Transverse colon (tissue), 4 donors: ENCODE results near the gene CEACAM6. TPM values are rescaled to one million over a fixed set of nuclear protein-coding genes. Genes with fewer than 3 reads are reported as not detected.
"Not testable (repeated sequence)": the region's sequence is repeated elsewhere in the genome, so short reads cannot be mapped to it uniquely, and the experiment has no call there.

ENCODE experiments used
- DNase-seq: peaks from one replicate; pipeline ENCODE4 v3.0.0-alpha.2; 2019
- H3K27ac ChIP-seq, 4 donors: fragments of 200-600 bp; sonication (generic); 2 replicates each; pipeline ENCODE4 v1.5.1; 2016 to 2018; ENCODE audit warnings: inconsistent platforms in 4 of 4
- H3K27me3 ChIP-seq: fragments of 200-600 bp; sonication (generic); 2 replicates; pipeline ENCODE4 v1.5.1; 2017; ENCODE audit warnings: inconsistent platforms
- H3K36me3 ChIP-seq, 4 donors: fragments of 200-600 bp; sonication (generic); 2 replicates each; pipeline ENCODE4 v1.5.1; 2017 to 2019; ENCODE audit warnings: inconsistent platforms in 4 of 4
- H3K4me1 ChIP-seq, 4 donors: fragments of 200-600 bp; sonication (generic); 2 replicates each; pipeline ENCODE4 v1.5.1; 2017 to 2020; ENCODE audit warnings: inconsistent platforms in 4 of 4
- H3K4me3 ChIP-seq, 4 donors: fragments of 200-600 bp; sonication (generic); 1 replicate in 1 of 4; 2 replicates in 3 of 4; pipeline versions ENCODE4 v1.5.1 to v1.6.1; 2017 to 2019; ENCODE audit warnings: inconsistent platforms in 4 of 4
- H3K9me3 ChIP-seq, 2 donors: fragments of 200-600 bp; sonication (generic); 2 replicates each; pipeline ENCODE4 v1.5.1; 2017 to 2019; ENCODE audit warnings: inconsistent platforms in 2 of 2
- EP300 ChIP-seq: sonication (generic); formaldehyde crosslinking; IDR thresholded peaks from one replicate; pipeline ENCODE4 v1.6.1; 2017; ENCODE audit warnings: antibody characterized with exemption, low read depth
- POLR2A ChIP-seq: fragments of 450-650 bp; IDR thresholded peaks from one replicate; pipeline ENCODE4 v1.6.1; 2016; ENCODE audit warnings: antibody characterized with exemption, mild to moderate bottlenecking, moderate library complexity
- POLR2AphosphoS5 ChIP-seq, 3 donors: sonication (generic); formaldehyde crosslinking; IDR thresholded peaks; one replicate each; pipeline ENCODE4 v1.6.1; 2016; ENCODE audit warnings: antibody characterized with exemption in 3 of 3
- WGBS, 2 donors: methylation state at CpG; one replicate each; pipeline ENCODE4 v1.1.5; 2018; ENCODE audit warnings: low coverage in 1 of 2; 5-methylcytosine and 5-hydroxymethylcytosine counted together
- in situ Hi-C, 4 donors: fragments of 200-750 bp; cut with MboI; loops; one replicate each; pipeline versions ENCODE4 v1.15.0 to v1.15.1; 2017; ENCODE audit warnings: low sequenced_read_pairs in 3 of 4, low pct_ligation_motif_present in 1 of 4, low pct_unique_long_range_greater_than_20kb in 1 of 4
- intact Hi-C: fragments of 100-400 bp; cut with DNase I; formaldehyde crosslinking; loops from one replicate; pipeline ENCODE4 v1.15.1; 2023; ENCODE audit warnings: low total_unique reads
- total RNA-seq, 4 donors: library from RNA; depleted of rRNA; stranded (reverse); fragments of >200 nt; gene quantifications; one replicate each; pipeline ENCODE4 v1.1.0, GENCODE V29; 2016
- TF ChIP-seq, protein P1 (sequence below), 5 experiments: fragments of 200-600 bp in 3 of 5; fragments of 450-650 bp in 2 of 5; sonication (generic) in 3 of 5; IDR thresholded peaks; 1 replicate in 2 of 5; 2 replicates in 3 of 5; pipeline ENCODE4 v1.5.1; 2016 to 2017; ENCODE audit warnings: antibody characterized with exemption in 5 of 5, inconsistent platforms in 3 of 5, mild to moderate bottlenecking in 2 of 5, moderate library complexity in 1 of 5

Gene CEACAM6
- total RNA-seq, 4 donors from 2014 or later = 33.8 to 209 (median 104) TPM

- peaks cover 3 to 22% (median 9%) of the 10 kb centered on the region in 4 donors for H3K4me1 ChIP-seq
- H3K9me3 ChIP-seq = no peaks in the 10 kb centered on the region
- peak within 1 kb of the TSS; percentile 81 to 87 (median 84) for H3K27ac ChIP-seq
- DNase-seq = peak; percentile 91
- intact Hi-C loops = no loop called here
- H3K4me3 ChIP-seq = peak within 1 kb of the TSS; percentile 13 to 52 (median 40)
- peaks cover 10% of the 10 kb centered on the region for H3K27me3 ChIP-seq
- in situ Hi-C loops = no loop called here
- TF ChIP-seq POLR2A (peak; percentile 98), POLR2AphosphoS5 (IDR thresholded peaks at IDR 0.05) (peak; percentile 98 to 99 (median 99))
- TF ChIP-seq, protein P1, sequence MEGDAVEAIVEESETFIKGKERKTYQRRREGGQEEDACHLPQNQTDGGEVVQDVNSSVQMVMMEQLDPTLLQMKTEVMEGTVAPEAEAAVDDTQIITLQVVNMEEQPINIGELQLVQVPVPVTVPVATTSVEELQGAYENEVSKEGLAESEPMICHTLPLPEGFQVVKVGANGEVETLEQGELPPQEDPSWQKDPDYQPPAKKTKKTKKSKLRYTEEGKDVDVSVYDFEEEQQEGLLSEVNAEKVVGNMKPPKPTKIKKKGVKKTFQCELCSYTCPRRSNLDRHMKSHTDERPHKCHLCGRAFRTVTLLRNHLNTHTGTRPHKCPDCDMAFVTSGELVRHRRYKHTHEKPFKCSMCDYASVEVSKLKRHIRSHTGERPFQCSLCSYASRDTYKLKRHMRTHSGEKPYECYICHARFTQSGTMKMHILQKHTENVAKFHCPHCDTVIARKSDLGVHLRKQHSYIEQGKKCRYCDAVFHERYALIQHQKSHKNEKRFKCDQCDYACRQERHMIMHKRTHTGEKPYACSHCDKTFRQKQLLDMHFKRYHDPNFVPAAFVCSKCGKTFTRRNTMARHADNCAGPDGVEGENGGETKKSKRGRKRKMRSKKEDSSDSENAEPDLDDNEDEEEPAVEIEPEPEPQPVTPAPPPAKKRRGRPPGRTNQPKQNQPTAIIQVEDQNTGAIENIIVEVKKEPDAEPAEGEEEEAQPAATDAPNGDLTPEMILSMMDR (IDR thresholded peaks at IDR 0.05) = no peak
- H3K36me3 ChIP-seq = no peaks in the 10 kb centered on the region
- 20 to 25% methylated on average over 2 to 4 of the region's 4 CpGs for WGBS, 2 donors
Observed at GRCh38 chr19:41708481-41708880, 46.8 kb upstream of the CEACAM6 start, which contains the start of gene CEACAM5. CEACAM5 (plus strand) TSS chr19:41708626; CDS start chr19:41708732, 106 bp downstream.

- peaks cover 10% of the 10 kb centered on the region for H3K27me3 ChIP-seq
- H3K36me3 ChIP-seq, intact Hi-C loops, in situ Hi-C loops, H3K9me3 ChIP-seq: not testable (repeated sequence)
- peak; percentile 22 for DNase-seq
- WGBS, 2 donors = 64% methylated on average over 8 of the region's 8 CpGs; no CpG with 5 or more reads in 1 of the 2 donors
- H3K4me3 ChIP-seq = peak overlapping the region in 3 of 4 donors; percentile 35 to 52 (median 45)
- peaks cover 3 to 22% (median 9%) of the 10 kb centered on the region in 4 donors for H3K4me1 ChIP-seq
- H3K27ac ChIP-seq = peak overlapping the region; percentile 81 to 87 (median 84)
Observed at GRCh38 chr19:41709516-41709915, 45.8 kb upstream of the CEACAM6 start.

GRCh38 chr19:41709951-41710645 lies 45.2 kb upstream of the CEACAM6 start:
- WGBS, 2 donors = 55 to 62% methylated on average over 3 to 8 of the region's 8 CpGs
- peak; percentile 22 for DNase-seq
- H3K4me3 ChIP-seq = peak overlapping the region; percentile 18 to 52 (median 40)

GRCh38 chr19:41711376-41712261 lies 43.7 kb upstream of the CEACAM6 start:
- in situ Hi-C loops (no loop called here), intact Hi-C loops (no loop called here)
- DNase-seq = peak; percentile 69
- H3K36me3 ChIP-seq = peaks cover 0 to 5% (median 3%) of the 10 kb centered on the region in 4 donors
- H3K27ac ChIP-seq = peak overlapping the region; percentile 81 to 87 (median 84)
- H3K4me3 ChIP-seq = peak overlapping the region in 3 of 4 donors; percentile 35 to 52 (median 45)
- no peaks in the 10 kb centered on the region for H3K9me3 ChIP-seq
- H3K27me3 ChIP-seq = no peaks in the 10 kb centered on the region
- 42% methylated on average over 13 of the region's 13 CpGs; no CpG with 5 or more reads in 1 of the 2 donors for WGBS, 2 donors
- TF ChIP-seq, protein P1 (IDR thresholded peaks at IDR 0.05) = no peak
- TF ChIP-seq POLR2A (peak; percentile 42), EP300 (no peak), POLR2AphosphoS5 (IDR thresholded peaks at IDR 0.05) (peak in 2 of 3 donors; percentile 18 to 77)
- H3K4me1 ChIP-seq = peaks cover 3 to 22% (median 9%) of the 10 kb centered on the region in 4 donors

More at GRCh38 chr19:41709951-41710645, 45.2 kb upstream of the CEACAM6 start:
- peaks cover 10% of the 10 kb centered on the region for H3K27me3 ChIP-seq
- peaks cover 0 to 3% (median 0%) of the 10 kb centered on the region in 4 donors for H3K36me3 ChIP-seq
- in situ Hi-C loops = no loop called here
- TF ChIP-seq POLR2A (peak; percentile 28), EP300 (no peak), POLR2AphosphoS5 (IDR thresholded peaks at IDR 0.05) (peak in 1 of 3 donors; percentile 20)
- TF ChIP-seq, protein P1 (IDR thresholded peaks at IDR 0.05) = no peak
- intact Hi-C loops = no loop called here
- peak overlapping the region; percentile 81 to 87 (median 84) for H3K27ac ChIP-seq
- peaks cover 3 to 22% (median 9%) of the 10 kb centered on the region in 4 donors for H3K4me1 ChIP-seq
- H3K9me3 ChIP-seq = no peaks in the 10 kb centered on the region
